ENCODE results near the gene PPIB.

- no peak for TF ChIP-seq POLR2A (IDR thresholded peaks at IDR 0.05)
- TF ChIP-seq, protein P1, sequence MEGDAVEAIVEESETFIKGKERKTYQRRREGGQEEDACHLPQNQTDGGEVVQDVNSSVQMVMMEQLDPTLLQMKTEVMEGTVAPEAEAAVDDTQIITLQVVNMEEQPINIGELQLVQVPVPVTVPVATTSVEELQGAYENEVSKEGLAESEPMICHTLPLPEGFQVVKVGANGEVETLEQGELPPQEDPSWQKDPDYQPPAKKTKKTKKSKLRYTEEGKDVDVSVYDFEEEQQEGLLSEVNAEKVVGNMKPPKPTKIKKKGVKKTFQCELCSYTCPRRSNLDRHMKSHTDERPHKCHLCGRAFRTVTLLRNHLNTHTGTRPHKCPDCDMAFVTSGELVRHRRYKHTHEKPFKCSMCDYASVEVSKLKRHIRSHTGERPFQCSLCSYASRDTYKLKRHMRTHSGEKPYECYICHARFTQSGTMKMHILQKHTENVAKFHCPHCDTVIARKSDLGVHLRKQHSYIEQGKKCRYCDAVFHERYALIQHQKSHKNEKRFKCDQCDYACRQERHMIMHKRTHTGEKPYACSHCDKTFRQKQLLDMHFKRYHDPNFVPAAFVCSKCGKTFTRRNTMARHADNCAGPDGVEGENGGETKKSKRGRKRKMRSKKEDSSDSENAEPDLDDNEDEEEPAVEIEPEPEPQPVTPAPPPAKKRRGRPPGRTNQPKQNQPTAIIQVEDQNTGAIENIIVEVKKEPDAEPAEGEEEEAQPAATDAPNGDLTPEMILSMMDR (IDR thresholded peaks at IDR 0.05): no peak
Observed at GRCh38 chr15:64205202-64205601, 42.4 kb upstream of the PPIB start.

Data from adrenal gland (tissue), 5 donors.